Mammary epithelial cell (primary cell): ENCODE data around the gene EFNB2.

Source experiments
- CTCF ChIP-seq, 2 donors: IDR thresholded peaks in 1 of 2; conservative IDR thresholded peaks in 1 of 2; 2 replicates each; pipeline ENCODE4 v1.5.1; 2011 to 2012; ENCODE audit warnings: inconsistent platforms in 2 of 2, low read length in 2 of 2, mild to moderate bottlenecking in 2 of 2, control low read depth in 1 of 2, low read depth in 1 of 2; ENCODE audit not compliant: insufficient read depth in 1 of 2; ENCODE audit errors: extremely low read depth in 1 of 2
- EZH2 ChIP-seq: IDR thresholded peaks from 2 replicates; pipeline ENCODE4 v1.6.1; 2012; ENCODE audit warnings: low read length, inconsistent platforms, borderline replicate concordance

- no peak for TF ChIP-seq EZH2
- no peak for TF ChIP-seq CTCF (conservative IDR thresholded peaks at IDR 0.05 in 1 of 2, IDR thresholded peaks at IDR 0.05 in 1 of 2; ENCODE audit: extremely low read depth in 1 of 2, insufficient read depth in 1 of 2, low read depth in 1 of 2, low read length in 2 of 2)
Observed at GRCh38 chr13:106522112-106522705, 13.3 kb downstream of the EFNB2 start.
